GM10266 (cell line): Measurements from ENCODE around the gene ARIH2.

Source experiments
- DNase-seq: peaks from one replicate; pipeline ENCODE4 v3.0.0; 2012; ENCODE audit errors: extremely low spot score
- CTCF ChIP-seq: IDR thresholded peaks from 2 replicates; pipeline ENCODE4 v1.5.1; 2012; ENCODE audit warnings: mild to moderate bottlenecking, low read depth; ENCODE audit not compliant: control insufficient read depth, insufficient read depth; ENCODE audit errors: missing control alignments

Gene ARIH2

GRCh38 chr3:48962340-48962739 is 43.7 kb downstream of the ARIH2 start:
- DNase-seq: no peak
- no peak for TF ChIP-seq CTCF

- no peak for TF ChIP-seq CTCF
- DNase-seq: no peak
These were observed 44.3 kb downstream of the ARIH2 start for GRCh38 chr3:48962939-48963338.

- no peak for TF ChIP-seq CTCF
- no peak for DNase-seq
These were observed 44.9 kb downstream of the ARIH2 start for GRCh38 chr3:48963591-48963990.

GRCh38 chr3:48966367-48966766 is 47.7 kb downstream of the ARIH2 start:
- no peak for DNase-seq
- TF ChIP-seq CTCF: no peak

- DNase-seq: no peak
- TF ChIP-seq CTCF: no peak
These were observed 48.3 kb downstream of the ARIH2 start for GRCh38 chr3:48966876-48967361.

- DNase-seq: no peak
- no peak for TF ChIP-seq CTCF
These were observed 51.9 kb downstream of the ARIH2 start for GRCh38 chr3:48970586-48970985.

- no peak for DNase-seq
- TF ChIP-seq CTCF: no peak
These were observed 55.6 kb downstream of the ARIH2 start for GRCh38 chr3:48974076-48974864.
